H1 (cell line): ENCODE results near the gene PHF8. TPM values are rescaled to one million over a fixed set of nuclear protein-coding genes. Genes with fewer than 3 reads are reported as not detected.

Experiments
- CTCF ChIA-PET: fragments of 300-600 bp; sonication (Branson Sonifier 250); formaldehyde crosslinking; loops from one replicate; lab custom pipeline; 2021; ENCODE audit not compliant: partially characterized antibody; lab: Charles Lee
- POLR2A ChIA-PET: fragments of 300-600 bp; sonication (Branson Sonifier 250); formaldehyde crosslinking; loops from one replicate; lab custom pipeline; 2021; ENCODE audit warnings: inconsistent platforms; ENCODE audit not compliant: partially characterized antibody; lab: Charles Lee
- DNase-seq, 2 experiments: peaks; one replicate each; pipeline versions ENCODE4 v3.0.0 to v3.0.0-alpha.2; 2010 to 2022; ENCODE audit warnings: low spot score in 2 of 2, low read depth in 1 of 2, mixed read lengths in 1 of 2
- FAIRE-seq: peaks from 2 replicates; lab custom pipeline; 2011; peaks lifted over from hg19 to GRCh38; lab: Jason Lieb, UNC
- H2AFZ ChIP-seq: 2 replicates; pipeline ENCODE4 v1.8.1; 2012; ENCODE audit warnings: low read length, inconsistent platforms
- H2AK5ac ChIP-seq: 2 replicates; pipeline ENCODE4 v1.6.1; 2013; ENCODE audit warnings: low read depth, low read length
- H2BK120ac ChIP-seq: replicated peaks from 2 replicates; pipeline ENCODE3; 2013; ENCODE audit warnings: low read depth, low read length, inconsistent platforms
- H2BK12ac ChIP-seq: 2 replicates; pipeline ENCODE4 v1.6.1; 2013; ENCODE audit warnings: low read depth, low read length
- H2BK15ac ChIP-seq: 2 replicates; pipeline ENCODE4 v1.6.1; 2013; ENCODE audit warnings: low read length
- H2BK20ac ChIP-seq: 2 replicates; pipeline ENCODE4 v1.6.1; 2013; ENCODE audit warnings: low read length
- H2BK5ac ChIP-seq: 2 replicates; pipeline ENCODE4 v1.6.1; 2013; ENCODE audit warnings: low read depth, low read length
- H3K14ac ChIP-seq: 2 replicates; pipeline ENCODE4 v1.6.1; 2013; ENCODE audit warnings: inconsistent platforms; ENCODE audit not compliant: insufficient read length
- H3K18ac ChIP-seq: 2 replicates; pipeline ENCODE4 v1.6.1; 2013; ENCODE audit warnings: low read length; ENCODE audit errors: extremely low read depth
- H3K23ac ChIP-seq: 2 replicates; pipeline ENCODE4 v1.6.1; 2013; ENCODE audit warnings: inconsistent platforms; ENCODE audit not compliant: insufficient read length
- H3K23me2 ChIP-seq: 2 replicates; pipeline ENCODE4 v1.6.1; 2013; ENCODE audit warnings: low read depth, low read length
- H3K27ac ChIP-seq: 2 replicates; pipeline ENCODE4 v1.6.1; 2011; ENCODE audit warnings: low read depth, low read length, inconsistent platforms
- H3K27me3 ChIP-seq, 4 experiments: replicated peaks in 1 of 4; 1 replicate in 1 of 4; 2 replicates in 3 of 4; pipeline versions ENCODE4 v1.6.1 to v1.8.1; 2011 to 2013; ENCODE audit warnings: low read length in 3 of 4, mild to moderate bottlenecking in 3 of 4, inconsistent platforms in 2 of 4, mixed read lengths in 2 of 4, moderate library complexity in 1 of 4; ENCODE audit not compliant: control insufficient read depth in 3 of 4, insufficient read depth in 3 of 4; ENCODE audit errors: extremely low read depth in 1 of 4
- H3K36me3 ChIP-seq, 4 experiments: 2 replicates each; pipeline versions ENCODE4 v1.6.1 to v1.8.1; 2011 to 2013; ENCODE audit warnings: mild to moderate bottlenecking in 4 of 4, low read length in 3 of 4, moderate library complexity in 2 of 4, control low read depth in 1 of 4, inconsistent platforms in 1 of 4; ENCODE audit not compliant: insufficient read depth in 4 of 4, control insufficient read depth in 2 of 4
- H3K4ac ChIP-seq: replicated peaks from 2 replicates; pipeline ENCODE3; 2013; ENCODE audit warnings: low read length, low read depth, mixed read lengths, inconsistent platforms; ENCODE audit not compliant: insufficient read length
- H3K4me1 ChIP-seq, 4 experiments: replicated peaks in 1 of 4; 1 replicate in 1 of 4; 2 replicates in 3 of 4; pipeline versions ENCODE4 v1.6.1 to v1.8.1; 2011 to 2013; ENCODE audit warnings: low read length in 3 of 4, inconsistent platforms in 2 of 4, mixed read lengths in 1 of 4; ENCODE audit not compliant: insufficient read depth in 4 of 4, control insufficient read depth in 3 of 4
- H3K4me2 ChIP-seq, 2 experiments: 2 replicates each; pipeline versions ENCODE4 v1.6.1 to v1.8.1; 2011 to 2013; ENCODE audit warnings: low read depth in 2 of 2, low read length in 2 of 2, control low read depth in 1 of 2, inconsistent platforms in 1 of 2, mild to moderate bottlenecking in 1 of 2; ENCODE audit not compliant: insufficient read depth in 1 of 2
- H3K4me3 ChIP-seq, 4 experiments: fragments of 200-600, 300-600 bp in 1 of 4; sonication (generic), shearing (Covaris generic), sonication (Bioruptor Twin) in 1 of 4; 2 replicates each; pipeline versions ENCODE4 v1.5.1 to v1.8.1; 2011 to 2016; ENCODE audit warnings: low read length in 4 of 4, low read depth in 3 of 4, control low read depth in 2 of 4, inconsistent platforms in 2 of 4, mild to moderate bottlenecking in 2 of 4, mixed read lengths in 1 of 4, moderate library complexity in 1 of 4; ENCODE audit not compliant: insufficient read depth in 2 of 4; ENCODE audit errors: extremely low read depth in 1 of 4
- H3K56ac ChIP-seq: replicated peaks from 2 replicates; pipeline ENCODE3; 2013; ENCODE audit warnings: low read depth, mild to moderate bottlenecking, mixed read lengths, low read length, inconsistent platforms; ENCODE audit not compliant: insufficient read length
- H3K79me1 ChIP-seq: 2 replicates; pipeline ENCODE4 v1.6.1; 2013; ENCODE audit warnings: low read depth, low read length, control low read depth
- H3K79me2 ChIP-seq, 2 experiments: 2 replicates each; pipeline versions ENCODE4 v1.6.1 to v1.8.1; 2012 to 2013; ENCODE audit warnings: low read length in 2 of 2, mild to moderate bottlenecking in 2 of 2, inconsistent platforms in 1 of 2; ENCODE audit not compliant: insufficient read depth in 2 of 2, control insufficient read depth in 1 of 2
- H3K9ac ChIP-seq, 4 experiments: replicated peaks in 1 of 4; 1 replicate in 1 of 4; 2 replicates in 3 of 4; pipeline versions ENCODE4 v1.6.1 to v1.8.1; 2011 to 2013; ENCODE audit warnings: low read depth in 3 of 4, low read length in 3 of 4, control low read depth in 2 of 4, mild to moderate bottlenecking in 2 of 4, moderate library complexity in 2 of 4, inconsistent platforms in 1 of 4; ENCODE audit errors: extremely low read depth in 1 of 4
- H3K9me3 ChIP-seq, 2 experiments: 2 replicates each; pipeline versions ENCODE4 v1.6.1 to v1.8.1; 2012 to 2013; ENCODE audit warnings: mild to moderate bottlenecking in 2 of 2, moderate library complexity in 2 of 2, control low read depth in 1 of 2, inconsistent platforms in 1 of 2, low read depth in 1 of 2, low read length in 1 of 2, mixed read lengths in 1 of 2; ENCODE audit not compliant: insufficient read depth in 2 of 2
- H4K20me1 ChIP-seq, 2 experiments: replicated peaks in 1 of 2; 2 replicates each; pipeline versions ENCODE3 to v1.8.1; 2011 to 2013; ENCODE audit warnings: inconsistent platforms in 2 of 2, low read length in 2 of 2, mild to moderate bottlenecking in 1 of 2; ENCODE audit not compliant: insufficient read depth in 2 of 2, control insufficient read depth in 1 of 2
- H4K5ac ChIP-seq: 2 replicates; pipeline ENCODE4 v1.6.1; 2013; ENCODE audit warnings: low read length, low read depth, mixed read lengths, inconsistent platforms; ENCODE audit not compliant: insufficient read length
- H4K8ac ChIP-seq: 2 replicates; pipeline ENCODE4 v1.8.0; 2013; ENCODE audit warnings: mild to moderate bottlenecking, moderate library complexity, low read length, inconsistent platforms; ENCODE audit not compliant: insufficient read depth; ENCODE audit errors: extremely low read depth
- H4K91ac ChIP-seq: replicated peaks from 2 replicates; pipeline ENCODE3; 2013; ENCODE audit warnings: low read length, mixed read lengths, inconsistent platforms; ENCODE audit not compliant: insufficient read length
- CBX5 ChIP-seq: fragments of 300-800, 300-1000 bp; sonication (generic); IDR thresholded peaks from 2 replicates; pipeline ENCODE4 v1.7.1; 2016; ENCODE audit warnings: antibody characterized with exemption, low read length, low read depth
- EGR1 ChIP-seq: IDR thresholded peaks from 2 replicates; pipeline ENCODE4 v1.6.1; 2011; ENCODE audit warnings: low read depth, low read length, borderline replicate concordance
- GTF2F1 ChIP-seq: IDR thresholded peaks from 2 replicates; pipeline ENCODE4 v1.6.1; 2012; ENCODE audit warnings: low read depth, low read length, improper control_type of control experiment, borderline replicate concordance
- MAFK ChIP-seq: IDR thresholded peaks from 2 replicates; pipeline ENCODE4 v1.6.1; 2012; ENCODE audit warnings: low read depth, mild to moderate bottlenecking, improper control_type of control experiment, low read length
- SIRT6 ChIP-seq: IDR thresholded peaks from one replicate; pipeline ENCODE4 v1.7.1; 2012; ENCODE audit warnings: low read length, inconsistent platforms
- TAF7 ChIP-seq: optimal IDR thresholded peaks from 2 replicates; pipeline ENCODE3; 2011; ENCODE audit warnings: low read depth, mild to moderate bottlenecking, inconsistent platforms, low read length, moderate library complexity, borderline replicate concordance
- ZNF274 ChIP-seq: IDR thresholded peaks from 2 replicates; pipeline ENCODE4 v1.7.0; 2012; ENCODE audit warnings: low read length, borderline replicate concordance; ENCODE audit errors: extremely low read depth
- WGBS, 2 experiments: shearing (Covaris generic) in 1 of 2; methylation state at CpG; one replicate each; pipeline versions ENCODE4 v1.1.6 to v1.1.7; 2013 to 2015; ENCODE audit warnings: low lambda C conversion rate in 2 of 2, mixed read lengths in 2 of 2, inconsistent platforms in 1 of 2, low coverage in 1 of 2, missing lambda C conversion rate in 1 of 2; ENCODE audit not compliant: insufficient replicate concordance in 2 of 2, insufficient coverage in 1 of 2, insufficient read length in 1 of 2; ENCODE audit errors: extremely low coverage in 1 of 2, missing lambda C conversion rate in 1 of 2; 5-methylcytosine and 5-hydroxymethylcytosine counted together
- polyA plus RNA-seq, 7 experiments: library from polyadenylated mRNA; depleted of rRNA in 3 of 7; stranded (reverse) in 5 of 7; unstranded in 2 of 7; fragments of >200 nt in 5 of 7; fragments of 200-250 nt in 2 of 7; gene quantifications; 1 replicate in 5 of 7; 2 replicates in 1 of 7; 4 replicates in 1 of 7; pipeline versions ENCODE4 v1.2.1 to v1.2.3, GENCODE V29; 2011 to 2013; ENCODE audit warnings: missing spikeins in 2 of 7, mixed read lengths in 2 of 7
- total RNA-seq: library from RNA; stranded (reverse); fragmentation: NEBNext Ultra II Directional; extraction: Animal tissue kit (Norgen Biotek cat#: 25700); gene quantifications from 2 replicates; pipeline ENCODE4 v1.2.1, GENCODE V29; 2021
- TF ChIP-seq, protein P1 (sequence below): IDR thresholded peaks from 2 replicates; pipeline ENCODE4 v1.6.1; 2012; ENCODE audit warnings: inconsistent platforms
- TF ChIP-seq, protein P2 (sequence below): IDR thresholded peaks from 2 replicates; pipeline ENCODE4 v1.6.1; 2012; ENCODE audit warnings: low read length, inconsistent platforms

Gene PHF8
- total and polyA plus RNA-seq, 2 of the 8 experiments (the other 6 are each of a cell fraction or from before 2014, with no cell fraction given) = 14.6 to 27.6 TPM

DNA sequence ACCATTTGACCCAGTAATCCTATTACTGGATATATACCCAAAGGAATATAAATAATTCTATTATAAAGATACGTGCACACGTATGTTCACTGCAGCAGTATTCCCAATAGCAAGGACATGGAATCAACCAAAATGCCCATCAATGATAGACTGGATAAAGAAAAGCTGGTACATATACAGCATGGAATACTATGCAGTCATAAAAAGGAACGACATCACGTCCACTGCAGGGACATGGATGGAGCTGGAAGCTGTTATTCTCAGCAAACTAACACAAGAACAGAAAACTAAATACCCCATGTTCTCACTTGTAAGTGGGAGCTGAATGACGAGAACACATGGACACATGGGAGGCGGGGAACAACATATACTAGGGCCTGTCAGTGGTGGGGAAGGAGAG, 69.7 kb downstream of the PHF8 start:
- Histone ChIP-seq H3K27ac (no peak overlapping the region), H3K27me3 (no peaks in the 10 kb centered on the region), H3K4me1 (no peaks in the 10 kb centered on the region), H3K14ac (no peak overlapping the region), H3K9me3 (0 out of 4 replicates have a peak, but pooled peaks cover 0 to 3% of the 10 kb centered on the region in 2 experiments), H3K4me2 (no peak overlapping the region), H4K91ac (no peak overlapping the region), H2AFZ (no peak overlapping the region), H2BK5ac (no peak overlapping the region), H3K36me3 (peaks cover 0 to 5% (median 2%) of the 10 kb centered on the region in 4 experiments; a peak in 2 of 8 replicates), H3K79me1 (no peaks in the 10 kb centered on the region), H2BK120ac (no peak overlapping the region), H3K23me2 (no peaks in the 10 kb centered on the region), H3K23ac (no peak overlapping the region), H2BK15ac (no peak overlapping the region), H2BK20ac (no peak overlapping the region), H4K8ac (no peak overlapping the region), H3K4ac (no peak overlapping the region), H3K18ac (no peak overlapping the region), H3K56ac (no peak overlapping the region), H4K20me1 (no peaks in the 10 kb centered on the region), H3K9ac (no peak overlapping the region), H4K5ac (no peak overlapping the region), H2AK5ac (no peak overlapping the region), H3K4me3 (no peak overlapping the region), H3K79me2 (no peaks in the 10 kb centered on the region), H2BK12ac (no peak overlapping the region)
- TF ChIP-seq, protein P1, sequence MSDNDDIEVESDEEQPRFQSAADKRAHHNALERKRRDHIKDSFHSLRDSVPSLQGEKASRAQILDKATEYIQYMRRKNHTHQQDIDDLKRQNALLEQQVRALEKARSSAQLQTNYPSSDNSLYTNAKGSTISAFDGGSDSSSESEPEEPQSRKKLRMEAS = no peak
- TF ChIP-seq TAF7 (no peak), GTF2F1 (no peak), CBX5 (no peak), EGR1 (no peak), ZNF274 (no peak), MAFK (no peak), SIRT6 (no peak)
- TF ChIP-seq, protein P2, sequence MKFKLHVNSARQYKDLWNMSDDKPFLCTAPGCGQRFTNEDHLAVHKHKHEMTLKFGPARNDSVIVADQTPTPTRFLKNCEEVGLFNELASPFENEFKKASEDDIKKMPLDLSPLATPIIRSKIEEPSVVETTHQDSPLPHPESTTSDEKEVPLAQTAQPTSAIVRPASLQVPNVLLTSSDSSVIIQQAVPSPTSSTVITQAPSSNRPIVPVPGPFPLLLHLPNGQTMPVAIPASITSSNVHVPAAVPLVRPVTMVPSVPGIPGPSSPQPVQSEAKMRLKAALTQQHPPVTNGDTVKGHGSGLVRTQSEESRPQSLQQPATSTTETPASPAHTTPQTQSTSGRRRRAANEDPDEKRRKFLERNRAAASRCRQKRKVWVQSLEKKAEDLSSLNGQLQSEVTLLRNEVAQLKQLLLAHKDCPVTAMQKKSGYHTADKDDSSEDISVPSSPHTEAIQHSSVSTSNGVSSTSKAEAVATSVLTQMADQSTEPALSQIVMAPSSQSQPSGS = no peak
- CTCF ChIA-PET = no interaction called here
- 96% methylated on average over 6 of the region's 6 CpGs; no CpG with 5 or more reads in 1 of the 2 experiments for WGBS, 2 experiments
- DNase-seq (no peak), FAIRE-seq (no peak)
- POLR2A ChIA-PET = no interaction called here
